Measurements from ENCODE around the gene CAP1. TPM values are rescaled to one million over a fixed set of nuclear protein-coding genes. Genes with fewer than 3 reads are reported as not detected.

The CAP1 gene
- total RNA-seq, 1 experiment from 2014 or later: 362 TPM

DNA sequence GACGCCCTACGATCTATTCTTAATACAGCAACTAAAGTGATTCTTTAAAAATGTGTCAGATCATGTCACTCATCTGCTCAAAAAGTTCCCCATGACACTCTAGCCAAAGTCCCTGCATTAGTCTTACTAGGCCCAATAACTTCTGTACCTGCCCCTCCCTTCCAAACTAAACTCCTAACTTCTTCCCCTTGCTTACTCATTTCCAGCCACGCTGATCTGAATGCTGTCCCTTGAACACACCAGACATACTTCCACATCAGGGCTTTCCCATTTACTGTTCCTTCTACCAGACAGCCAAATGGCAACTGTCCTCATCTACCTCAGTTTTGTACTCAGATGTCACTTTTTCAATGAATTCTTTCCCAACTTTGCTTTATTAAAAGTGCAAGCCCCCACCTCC, 55.3 kb downstream of the CAP1 start:
- DNase-seq (ENCODE audit: low spot score): no peak

DNA sequence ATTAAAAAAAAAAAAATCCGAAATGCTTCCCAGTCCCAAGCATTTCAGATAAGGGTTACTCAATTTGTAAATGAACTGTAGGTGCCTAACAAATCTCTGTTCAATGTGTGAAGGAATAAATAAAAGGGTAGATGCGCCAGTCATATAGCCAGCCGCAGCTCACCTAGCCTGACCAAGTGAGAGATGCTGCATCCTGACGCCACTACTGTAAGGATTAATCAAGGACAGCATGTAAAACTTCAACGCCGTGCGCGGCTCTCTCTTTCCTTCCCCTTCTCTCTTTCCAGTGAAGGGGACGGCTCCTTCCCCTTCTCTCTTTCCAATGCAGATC, 56.1 kb downstream of the CAP1 start:
- DNase-seq (ENCODE audit: low spot score): no peak

DNA sequence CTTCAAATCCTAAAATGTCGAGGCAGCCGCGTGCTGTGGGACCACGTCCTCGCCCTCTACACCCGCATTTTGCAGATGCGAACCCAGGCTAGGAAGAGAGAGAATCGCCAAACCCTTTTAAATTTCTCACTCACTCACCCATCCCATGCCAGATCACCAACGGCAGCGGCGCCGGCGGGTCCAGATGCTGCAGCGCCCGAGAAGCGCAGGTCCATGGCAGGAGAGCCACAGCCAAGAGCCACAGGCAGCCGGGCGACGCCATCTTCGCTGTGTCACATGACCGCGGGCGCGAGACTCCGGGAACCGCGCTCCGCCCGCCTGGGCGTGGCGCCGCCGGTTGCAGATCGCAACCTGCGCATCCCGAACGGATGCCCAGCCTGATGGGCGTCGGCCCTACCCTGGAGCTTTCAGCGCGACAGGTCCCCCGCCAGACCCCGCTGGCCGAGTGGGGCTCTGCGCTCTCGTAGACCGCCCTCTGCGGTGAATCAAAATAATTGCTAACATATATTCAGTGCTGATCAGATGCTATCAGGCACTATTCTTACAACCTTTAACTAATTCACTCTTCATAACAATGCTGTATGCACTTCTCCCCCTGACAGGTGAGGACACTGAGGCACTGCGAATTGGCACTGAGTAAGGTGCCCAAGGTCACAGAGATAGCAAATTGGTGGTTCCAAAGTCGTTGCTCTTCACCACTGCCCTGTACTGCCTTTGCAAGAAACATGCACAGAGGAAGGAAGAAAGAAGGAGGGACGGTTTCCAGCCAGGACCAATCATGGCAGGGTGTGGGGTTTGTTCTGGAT, 56.7 kb downstream of the CAP1 start, which contains the start of gene PPT1:
Gene PPT1 (minus strand): TSS at position 276 of the 806 bp plus-strand sequence. CDS start 14 bp downstream, at position 262.
- DNase-seq (ENCODE audit: low spot score): peak; percentile 54

DNA sequence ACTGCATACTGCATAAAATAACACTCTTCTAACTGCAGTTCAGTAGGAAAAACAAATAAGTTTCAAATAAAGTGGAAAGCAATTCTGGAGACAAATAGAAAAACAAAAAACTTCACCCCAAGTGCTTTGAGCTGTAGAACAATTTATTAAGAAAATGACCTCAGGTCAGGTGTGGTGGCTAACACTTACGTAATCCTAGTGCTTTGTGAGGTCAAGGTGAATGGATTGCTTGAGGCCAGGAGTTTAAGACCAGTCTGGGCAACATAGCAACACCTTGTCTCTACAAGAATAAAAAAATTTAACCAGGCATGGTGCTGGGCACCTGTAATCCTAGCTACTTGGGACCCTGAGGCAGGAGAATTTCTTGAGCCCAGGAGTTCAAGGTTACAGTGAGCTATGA, 61.5 kb downstream of the CAP1 start:
- no peak for DNase-seq (ENCODE audit: low spot score)

DNA sequence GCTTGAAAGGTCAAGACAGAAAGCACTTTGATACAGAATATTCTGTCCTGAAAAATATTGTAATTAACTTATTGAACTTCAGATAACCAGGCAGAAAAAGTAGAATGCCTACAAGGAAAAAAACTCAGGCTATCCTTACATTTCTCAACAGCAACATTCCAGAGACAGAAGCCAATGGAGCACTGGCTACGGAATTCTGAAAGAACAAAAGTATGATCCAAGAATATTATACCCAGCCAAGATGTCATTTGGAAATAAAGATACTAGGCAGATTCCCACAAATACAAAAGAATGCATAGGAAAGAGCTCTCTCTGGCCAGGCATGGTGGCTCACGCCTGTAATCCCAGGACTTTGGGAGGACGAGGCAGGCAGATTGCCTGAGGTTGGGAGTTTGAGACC, 62.4 kb downstream of the CAP1 start:
- no peak for DNase-seq (ENCODE audit: low spot score)

DNA sequence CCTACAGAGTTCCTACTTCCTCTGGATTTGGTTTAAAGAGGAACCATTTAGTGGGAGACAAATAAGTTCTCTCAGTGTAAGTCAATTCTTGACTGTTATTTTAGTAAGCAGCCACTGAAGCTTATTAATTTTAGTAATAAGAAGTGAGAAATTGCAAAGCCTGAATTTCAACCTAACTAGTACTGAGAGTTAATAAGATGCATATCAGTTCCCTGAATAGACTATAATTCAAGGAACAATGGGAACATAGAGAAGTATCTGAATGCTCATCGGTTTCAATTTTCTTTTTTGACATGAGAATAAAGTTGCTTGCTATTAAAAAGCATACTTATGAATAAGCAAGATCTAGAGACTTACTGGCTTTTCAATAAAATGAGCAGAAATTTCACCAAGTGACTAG, 64.5 kb downstream of the CAP1 start:
- DNase-seq (ENCODE audit: low spot score): no peak

DNA sequence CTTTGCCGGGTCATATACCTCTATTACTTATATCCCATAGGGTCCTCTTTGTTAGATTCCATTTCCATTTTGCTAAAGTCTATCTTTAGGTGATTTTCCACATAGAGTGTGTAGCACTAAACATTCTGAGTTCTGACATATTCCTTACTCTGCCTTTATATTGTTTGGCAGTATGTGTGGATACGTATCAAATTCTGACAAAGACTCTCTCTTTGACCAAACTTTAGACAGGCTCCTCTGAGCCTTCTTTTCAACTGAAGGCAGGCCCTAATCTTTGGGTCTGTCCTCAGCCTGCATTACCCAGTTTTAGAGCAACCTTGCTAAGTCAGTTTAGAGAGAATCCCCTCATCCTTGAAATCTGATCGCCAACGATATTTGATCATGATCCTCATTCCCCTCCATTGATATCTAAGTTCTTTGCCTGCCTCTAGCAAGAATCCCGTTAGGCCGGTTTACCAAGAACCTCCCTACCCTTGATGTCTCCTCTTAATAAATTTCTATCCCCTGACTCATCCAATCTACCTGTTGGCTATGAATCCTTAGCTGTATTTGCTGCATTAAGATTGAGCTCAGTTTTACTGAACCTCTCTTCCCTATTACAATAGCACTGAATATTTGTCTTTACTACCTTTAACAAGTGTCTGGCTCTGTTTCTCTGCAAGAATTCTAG, 66.9 kb downstream of the CAP1 start:
- no peak for DNase-seq (ENCODE audit: low spot score)

DNA sequence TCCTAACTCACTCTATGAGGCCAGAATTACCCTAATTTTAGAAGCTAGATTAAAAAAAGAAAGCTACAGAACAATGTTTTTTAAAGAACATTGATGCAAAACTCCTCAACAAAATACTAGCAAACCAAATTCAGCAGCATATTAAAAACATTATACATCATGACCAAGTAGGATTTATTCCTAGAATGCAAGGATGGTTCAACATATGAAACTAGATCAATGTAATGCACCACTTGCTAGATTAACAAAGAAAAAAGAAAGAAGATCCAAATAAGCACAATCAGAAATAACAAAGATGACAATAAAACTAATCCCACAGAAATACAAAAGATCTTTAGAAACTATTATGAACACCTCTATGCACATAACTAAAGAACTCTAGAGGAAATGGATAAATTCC, 69.9 kb downstream of the CAP1 start:
- no peak for DNase-seq (ENCODE audit: low spot score)

DNA sequence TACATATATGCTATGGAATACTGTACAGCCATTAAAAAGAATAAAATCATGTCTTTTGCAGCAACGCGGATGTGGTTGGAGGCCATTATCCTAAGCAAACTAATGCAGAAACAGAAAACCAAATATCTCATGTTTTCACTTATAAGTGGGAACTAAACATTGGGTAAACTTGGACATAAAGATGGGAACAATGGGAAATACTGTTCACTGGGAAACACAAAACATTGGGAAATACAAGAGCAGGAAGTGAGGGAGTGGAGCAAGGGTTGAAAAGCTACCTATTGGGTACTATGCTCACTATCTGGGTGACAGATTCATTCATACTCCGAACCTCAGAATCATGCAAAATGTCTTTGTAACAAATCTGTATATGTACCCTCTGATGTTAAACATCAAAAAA, 73.9 kb downstream of the CAP1 start:
- no peak for DNase-seq (ENCODE audit: low spot score)

DNA sequence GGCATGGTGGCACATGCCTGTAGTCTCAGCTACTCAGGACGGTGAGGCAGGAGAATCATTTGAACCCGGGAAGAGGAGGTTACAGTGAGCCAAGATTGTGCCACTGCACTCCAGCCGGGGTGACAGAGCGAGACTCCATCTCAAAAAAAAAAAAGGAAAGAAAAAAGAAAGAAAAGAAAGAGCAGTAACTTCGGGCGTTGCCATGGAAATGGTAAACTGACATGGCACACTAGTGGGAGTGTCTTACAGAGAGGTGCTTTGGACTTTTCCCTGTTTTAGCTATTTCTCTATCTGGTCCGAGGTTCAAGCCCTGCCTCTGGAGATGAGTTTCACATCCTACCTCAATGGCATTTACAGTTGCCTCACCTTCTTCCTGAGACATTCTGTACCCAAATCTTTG, 79.6 kb downstream of the CAP1 start:
- no peak for DNase-seq (ENCODE audit: low spot score)

Other genes with a start within 250 kb of the CAP1 start
- 24.4 and 28.1 TPM in 2 replicates for gene TRIT1, start 157.2 kb upstream of the CAP1 start, total RNA-seq (2014; rRNA removed; shearing (Covaris generic))
- not detected in 2 replicates for gene MYCL, start 138.8 kb upstream of the CAP1 start, total RNA-seq (2014; rRNA removed; shearing (Covaris generic))
- gene MFSD2A, start 85.6 kb upstream of the CAP1 start, total RNA-seq (2014; rRNA removed; shearing (Covaris generic)): 8.5 and 9.5 TPM in 2 replicates
- 146 and 157 TPM in 2 replicates for gene PPT1, start 56.5 kb downstream of the CAP1 start, total RNA-seq (2014; rRNA removed; shearing (Covaris generic))
- 10.0 and 12.7 TPM in 2 replicates for gene RLF, start 120.7 kb downstream of the CAP1 start, total RNA-seq (2014; rRNA removed; shearing (Covaris generic))
- not detected in 2 replicates for gene TMCO2, start 207.2 kb downstream of the CAP1 start, total RNA-seq (2014; rRNA removed; shearing (Covaris generic))
- 88.5 and 123 TPM in 2 replicates for gene ZMPSTE24, start 217.5 kb downstream of the CAP1 start, total RNA-seq (2014; rRNA removed; shearing (Covaris generic))